ENCODE data around the gene TFRC. TPM values are rescaled to one million over a fixed set of nuclear protein-coding genes. Genes with fewer than 3 reads are reported as not detected.
"Not testable (repeated sequence)": the region's sequence is repeated elsewhere in the genome, so short reads cannot be mapped to it uniquely, and the experiment has no call there.

The TFRC gene
- total and polyA plus RNA-seq, 9 donors: 26.1 to 348 (median 106) TPM

- H3K36me3 ChIP-seq: no peaks in the 10 kb centered on the region
- H3K4me1 ChIP-seq (ENCODE audit: insufficient read depth): peaks cover 7% of the 10 kb centered on the region
- no peak for TF ChIP-seq POLR2A (IDR thresholded peaks at IDR 0.05)
- 63 to 71% (median 65%) methylated on average over 6 of the region's 6 CpGs for WGBS, 3 donors
- peak overlapping the region; percentile 98 for H3K4me3 ChIP-seq
- no peaks in the 10 kb centered on the region for H3K9me3 ChIP-seq
- no peaks in the 10 kb centered on the region for H3K27me3 ChIP-seq
- DNase-seq: no peak
- H3K27ac ChIP-seq: peak overlapping the region in 1 of 2 donors; percentile 98
- intact Hi-C loops (cut with DNase I): no loop called here
These were observed 705 bp upstream of the TFRC start for GRCh38 chr3:196082619-196082971.

- intact Hi-C loops (cut with DNase I): no loop called here
- H3K9me3 ChIP-seq: no peaks in the 10 kb centered on the region
- peak; percentile 62 to 75 (median 68) for DNase-seq
- TF ChIP-seq EP300 (IDR thresholded peaks at IDR 0.05) (no peak), CTCF (IDR thresholded peaks at IDR 0.05) (no peak), POLR2A (IDR thresholded peaks at IDR 0.05) (no peak)
- no peaks in the 10 kb centered on the region for H3K27me3 ChIP-seq
- H3K27ac ChIP-seq: peak overlapping the region; percentile 62 to 98
- H3K36me3 ChIP-seq: no peaks in the 10 kb centered on the region
- H3K4me1 ChIP-seq (ENCODE audit: insufficient read depth): peaks cover 7% of the 10 kb centered on the region
- H3K4me3 ChIP-seq: peak overlapping the region; percentile 98
- 0% methylated on average over 57 to 61 of the region's 61 CpGs for WGBS, 3 donors
These were observed 672 bp downstream of the TFRC start for GRCh38 chr3:196081002-196081833.

- intact Hi-C loops (cut with DNase I); H3K27ac ChIP-seq; H3K9me3 ChIP-seq; DNase-seq; H3K4me1 ChIP-seq (ENCODE audit: insufficient read depth); H3K27me3 ChIP-seq; H3K36me3 ChIP-seq: not testable (repeated sequence)
- peak overlapping the region; percentile 98 for H3K4me3 ChIP-seq
- WGBS, 3 donors: 64 to 73% (median 72%) methylated on average over 23 of the region's 23 CpGs
These were observed 1.6 kb downstream of the TFRC start for GRCh38 chr3:196080101-196080846.

GRCh38 chr3:196079682-196080081, 2.2 kb downstream of the TFRC start:
- Histone ChIP-seq H3K4me3 (no peak overlapping the region), H3K27me3 (no peaks in the 10 kb centered on the region), H3K4me1 (ENCODE audit: insufficient read depth) (peaks cover 7% of the 10 kb centered on the region), H3K36me3 (no peaks in the 10 kb centered on the region), H3K9me3 (no peaks in the 10 kb centered on the region), H3K27ac (no peak overlapping the region)
- intact Hi-C loops (cut with DNase I): no loop called here
- TF ChIP-seq CTCF (IDR thresholded peaks at IDR 0.05) (no peak), EP300 (IDR thresholded peaks at IDR 0.05) (no peak), POLR2A (IDR thresholded peaks at IDR 0.05) (no peak)
- 65 to 72% (median 68%) methylated on average over 3 of the region's 3 CpGs for WGBS, 3 donors
- DNase-seq: no peak

- 81 to 84% (median 82%) methylated on average over 6 of the region's 6 CpGs for WGBS, 3 donors
- no peak overlapping the region for H3K27ac ChIP-seq
- no peak overlapping the region for H3K4me3 ChIP-seq
- H3K9me3 ChIP-seq: no peaks in the 10 kb centered on the region
- H3K4me1 ChIP-seq (ENCODE audit: insufficient read depth): peaks cover 2% of the 10 kb centered on the region
- no peaks in the 10 kb centered on the region for H3K27me3 ChIP-seq
- no peaks in the 10 kb centered on the region for H3K36me3 ChIP-seq
- TF ChIP-seq CTCF (IDR thresholded peaks at IDR 0.05) (no peak), EP300 (IDR thresholded peaks at IDR 0.05) (no peak), POLR2A (IDR thresholded peaks at IDR 0.05) (no peak)
- DNase-seq: no peak
- intact Hi-C loops (cut with DNase I): no loop called here
These were observed 6.9 kb downstream of the TFRC start for GRCh38 chr3:196075013-196075412.

Data from ovary (tissue), 9 donors.